Activated CD4-positive, CD25-positive, alpha-beta regulatory T cell treated with anti-CD3 and anti-CD28 coated beads, Interleukin-2, amount 50 U/mL, for 16 hours (primary cell): ENCODE results near the gene NT5C2.
"Not testable (repeated sequence)": the region's sequence is repeated elsewhere in the genome, so short reads cannot be mapped to it uniquely, and the experiment has no call there.

Source experiments
- DNase-seq: peaks from one replicate; pipeline ENCODE4 v3.0.0-alpha.2; 2020; ENCODE audit warnings: low read depth, low spot score

NT5C2 gene

GRCh38 chr10:103086799-103087198, 106.3 kb downstream of the NT5C2 start:
- DNase-seq = no peak

DNA sequence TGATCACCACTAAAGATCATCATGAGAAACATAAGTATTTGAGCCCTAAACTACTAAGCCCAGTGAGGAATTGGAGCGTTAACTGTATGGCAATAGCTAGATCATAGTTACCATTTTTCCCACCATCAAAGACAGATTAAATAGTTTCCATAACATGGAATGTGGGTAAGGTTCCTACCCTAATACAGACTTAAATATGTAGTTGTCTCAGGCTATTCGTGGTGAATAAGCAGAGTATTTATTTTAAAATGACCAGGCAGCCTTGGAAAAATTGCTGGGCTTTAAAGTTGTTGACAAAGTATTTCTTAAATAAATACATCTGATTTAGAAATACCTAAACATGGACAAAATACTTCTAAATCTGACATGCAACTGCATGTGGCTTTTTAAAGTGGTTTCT, 106.8 kb downstream of the NT5C2 start:
- DNase-seq = no peak

GRCh38 chr10:103083977-103084320, 109.1 kb downstream of the NT5C2 start:
- no peak for DNase-seq

DNA sequence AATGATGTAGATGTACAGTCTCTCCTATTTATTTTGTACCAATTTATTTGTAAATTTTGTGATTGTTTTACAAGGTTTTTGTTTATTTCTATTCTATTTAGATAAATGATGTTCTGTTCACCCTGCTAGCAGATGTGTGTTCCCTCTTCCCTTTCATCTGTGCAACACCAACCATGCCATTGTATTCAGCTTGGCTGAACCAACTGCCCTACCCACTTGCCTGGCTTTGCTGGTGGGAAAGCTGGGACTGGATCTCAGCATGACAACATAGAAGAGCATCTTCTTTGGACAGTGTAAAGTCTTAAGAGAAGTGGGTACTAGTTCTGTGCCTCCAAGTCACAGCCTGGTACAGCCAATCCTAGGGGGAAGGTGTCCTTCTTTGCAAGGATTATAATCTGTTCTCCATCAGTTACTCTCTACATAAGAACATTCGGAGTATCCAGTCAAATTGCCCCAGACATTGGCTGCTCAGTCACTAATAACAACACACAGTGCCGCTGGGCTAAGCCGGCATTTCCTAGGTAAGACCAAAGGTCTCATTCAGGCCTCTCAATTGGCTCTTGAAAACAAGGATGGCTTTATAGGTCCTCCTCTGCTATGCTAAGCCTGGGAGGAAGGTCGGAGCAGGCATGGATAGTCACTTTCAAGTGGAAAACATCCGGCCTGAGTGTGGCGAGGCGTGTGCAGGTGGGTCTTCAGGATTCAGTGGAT, 109.7 kb downstream of the NT5C2 start:
- no peak for DNase-seq

GRCh38 chr10:103082683-103083082, 110.4 kb downstream of the NT5C2 start:
- no peak for DNase-seq

GRCh38 chr10:103080891-103081581, 112.0 kb downstream of the NT5C2 start:
- DNase-seq = no peak

DNA sequence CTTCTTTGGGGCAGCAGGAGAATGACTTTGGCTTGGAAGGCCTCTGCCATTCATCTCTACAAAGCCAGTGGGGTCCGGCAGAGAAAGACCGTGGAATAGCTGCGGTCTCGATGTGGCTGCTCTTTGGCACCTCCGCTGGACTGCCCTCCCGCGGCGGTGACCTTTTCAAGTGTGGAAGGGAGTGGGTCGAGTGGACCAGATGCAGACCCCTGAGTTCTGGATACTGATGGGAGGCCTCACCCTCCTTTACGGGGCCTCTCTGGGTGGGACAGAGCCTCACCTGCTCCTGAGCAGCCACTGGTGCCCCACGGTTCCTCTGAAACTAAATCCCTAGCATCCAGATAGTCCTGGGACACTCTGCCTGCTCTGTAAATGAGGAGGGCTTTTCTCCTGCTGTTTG, 113.1 kb downstream of the NT5C2 start:
- no peak for DNase-seq

- no peak for DNase-seq
These were observed 114.0 kb downstream of the NT5C2 start for GRCh38 chr10:103079100-103079499.

- DNase-seq = no peak
These were observed 114.4 kb downstream of the NT5C2 start for GRCh38 chr10:103078676-103079075.

DNA sequence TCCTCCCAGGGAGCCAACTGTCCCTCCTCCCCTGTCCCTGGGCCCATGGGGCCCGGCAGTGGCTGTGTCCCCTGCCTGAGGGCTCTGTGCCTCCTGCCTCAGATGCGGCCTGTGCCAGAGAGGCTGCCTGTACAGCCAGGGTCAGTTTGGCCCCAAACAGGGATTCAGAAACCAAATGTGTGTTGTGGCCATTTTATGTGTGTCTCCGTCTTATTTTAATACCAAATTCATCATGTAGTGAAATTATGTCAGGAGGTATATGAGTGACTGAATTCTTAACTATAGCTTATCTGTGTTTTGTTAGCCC, 114.8 kb downstream of the NT5C2 start:
- DNase-seq = no peak

GRCh38 chr10:103077491-103078308, 115.4 kb downstream of the NT5C2 start:
- no peak for DNase-seq

GRCh38 chr10:103077020-103077419, 116.1 kb downstream of the NT5C2 start:
- DNase-seq = no peak

- DNase-seq = no peak
These were observed 120.2 kb downstream of the NT5C2 start for GRCh38 chr10:103072891-103073290.

- DNase-seq = no peak
These were observed 120.8 kb downstream of the NT5C2 start for GRCh38 chr10:103072276-103072675.

DNA sequence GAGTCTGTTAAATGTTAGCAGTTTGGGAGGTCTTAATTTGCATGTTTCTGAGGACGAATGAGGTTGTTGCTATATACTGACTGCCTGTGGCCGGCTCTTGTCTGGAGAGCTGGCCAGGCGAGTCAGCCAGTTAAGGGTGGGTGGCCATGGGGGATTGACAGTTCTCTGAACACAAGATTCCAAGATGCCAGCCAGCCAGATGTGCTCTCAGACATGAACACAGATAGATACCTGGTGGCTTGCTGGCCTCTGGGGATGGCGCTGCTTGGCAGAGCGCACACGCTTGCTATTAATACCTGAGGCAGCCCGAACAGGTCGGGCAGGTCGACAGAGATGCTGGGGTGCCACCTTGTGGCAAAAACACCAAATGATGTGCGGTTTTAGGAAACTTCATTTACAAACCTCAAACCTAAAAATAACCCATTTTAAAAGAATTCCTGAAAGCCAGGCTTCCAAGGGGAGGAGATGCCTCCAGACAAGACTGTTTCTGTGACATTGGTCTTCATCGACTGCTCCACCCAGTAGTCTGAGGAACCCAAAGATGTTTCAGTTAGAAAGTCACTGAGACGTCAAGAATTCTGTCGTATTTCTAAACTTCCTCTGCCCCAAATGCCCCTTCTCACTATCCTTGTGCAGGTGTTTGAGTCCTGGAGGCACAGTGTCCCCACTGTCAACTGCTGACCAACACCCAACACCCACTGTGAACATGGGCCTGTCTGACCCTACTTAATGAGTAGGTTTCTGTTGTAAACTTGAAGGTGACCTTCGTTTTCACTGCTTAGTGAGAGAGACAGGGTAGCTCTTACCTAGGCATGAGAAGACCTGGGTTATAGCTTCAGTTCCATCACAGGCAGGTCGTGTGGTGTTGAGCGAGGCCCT, 123.4 kb downstream of the NT5C2 start:
- peak; percentile 41 for DNase-seq

DNA sequence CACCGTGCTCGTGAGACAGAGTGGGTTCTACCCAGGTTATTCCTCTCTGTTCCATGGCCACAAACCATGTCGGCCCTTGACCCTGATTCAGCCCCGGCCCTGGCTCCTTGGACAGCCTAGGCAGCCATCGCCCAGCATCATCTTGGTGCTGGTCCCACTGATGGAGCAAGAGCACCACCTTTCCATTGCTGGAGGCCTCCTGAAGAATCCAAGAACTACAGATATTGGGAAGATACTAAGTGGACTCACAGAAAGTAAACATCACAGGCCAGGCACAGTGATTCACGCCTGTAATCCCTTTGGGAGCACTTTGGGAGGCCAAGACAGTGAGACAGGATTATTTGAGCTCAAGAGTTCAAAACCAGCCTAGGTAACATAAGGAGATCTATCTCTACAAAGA, 125.1 kb downstream of the NT5C2 start:
- DNase-seq = no peak

DNA sequence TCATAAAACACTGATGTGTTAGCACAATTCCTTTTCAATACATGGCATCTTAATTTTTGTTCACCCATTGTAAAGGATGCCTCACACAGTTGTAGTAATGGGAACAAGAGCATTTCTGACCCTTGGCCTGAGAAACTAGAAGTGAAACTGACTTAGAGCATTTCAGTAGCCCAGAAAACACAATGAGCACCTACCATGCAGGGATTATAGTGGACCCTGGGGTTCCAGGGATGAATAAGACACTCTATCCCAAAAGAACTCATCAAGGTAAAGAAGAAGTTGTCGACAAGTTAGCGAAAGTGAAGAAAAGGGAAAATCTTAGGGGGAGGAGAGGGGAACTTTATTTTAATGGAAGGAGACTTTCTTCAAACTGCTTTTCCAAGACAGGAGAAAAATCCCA, 125.6 kb downstream of the NT5C2 start:
- DNase-seq = no peak

GRCh38 chr10:103067099-103067477, 126.0 kb downstream of the NT5C2 start:
- not testable (repeated sequence) for DNase-seq

DNA sequence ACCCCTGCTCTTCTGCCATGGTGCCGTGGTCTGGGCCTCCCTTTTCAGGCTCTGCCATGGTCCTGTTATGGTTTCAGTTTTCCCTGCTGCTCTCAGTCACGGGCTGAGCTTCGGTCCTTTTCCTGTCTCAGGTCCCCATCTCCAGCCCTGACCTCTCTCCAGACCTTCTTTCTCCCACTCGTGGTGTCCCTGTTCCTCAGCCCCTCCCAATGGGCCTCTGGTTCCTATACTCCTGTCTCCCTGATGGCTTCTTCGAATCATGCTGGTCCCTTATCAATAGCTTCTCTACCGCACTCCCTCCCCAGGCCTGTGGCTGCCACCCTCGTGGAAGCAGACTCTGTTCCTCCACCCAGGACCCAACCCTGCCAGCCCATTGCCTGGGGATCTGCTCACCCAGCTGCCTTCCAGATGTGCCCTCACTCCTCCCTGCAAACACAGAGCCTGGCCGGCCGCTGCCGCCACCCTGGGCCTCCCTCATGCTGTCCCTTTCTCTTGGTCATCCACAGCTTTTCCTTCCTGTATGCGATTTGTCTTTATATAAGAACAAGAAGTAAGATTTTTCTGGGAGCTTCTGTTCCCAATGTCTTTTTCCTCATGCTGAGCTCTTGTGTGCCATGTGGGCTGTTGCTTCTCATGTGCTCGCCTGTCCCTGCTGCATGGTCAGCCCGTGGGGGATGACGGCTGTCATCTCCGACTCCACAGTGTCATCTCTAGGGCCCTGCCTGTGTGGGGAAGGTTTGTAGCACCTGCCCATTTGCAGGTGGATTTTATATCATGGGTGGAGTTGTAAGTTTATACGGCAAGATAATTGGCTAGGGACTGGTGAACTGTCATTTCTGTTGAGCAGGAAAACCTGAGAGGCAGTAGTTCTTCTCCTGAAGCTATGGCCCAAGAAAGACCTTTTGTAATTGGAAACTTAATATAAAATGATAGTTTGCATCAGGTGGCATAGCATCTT, 126.7 kb downstream of the NT5C2 start:
- no peak for DNase-seq

DNA sequence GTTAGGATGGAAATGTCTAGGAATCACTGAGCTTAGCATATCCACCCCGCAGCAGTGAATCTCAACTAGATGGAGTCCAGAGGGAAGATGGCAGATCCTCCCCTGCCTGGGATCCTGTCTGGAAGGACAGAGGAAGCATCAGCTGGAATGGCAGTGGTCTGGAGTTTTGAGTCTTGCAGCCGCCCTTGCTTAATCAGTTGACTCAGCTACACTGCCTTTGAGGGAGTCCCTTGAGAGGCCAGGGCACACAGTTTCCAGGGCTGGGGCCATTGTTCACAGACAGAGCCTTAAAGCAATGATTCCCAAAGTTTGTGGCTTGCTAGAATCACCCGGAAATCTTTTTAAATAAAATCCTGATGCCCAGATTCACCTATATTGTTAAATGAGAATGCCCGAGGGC, 128.1 kb downstream of the NT5C2 start:
- no peak for DNase-seq
